HUES6 (cell line): ENCODE data around the gene ZNF620.

Experiments
- H3K27ac ChIP-seq: 2 replicates; pipeline ENCODE4 v1.7.0; 2013; ENCODE audit warnings: low read depth, mild to moderate bottlenecking, low read length, inconsistent platforms
- H3K27me3 ChIP-seq: 2 replicates; pipeline ENCODE4 v1.6.1; 2013; ENCODE audit warnings: low read length; ENCODE audit not compliant: control insufficient read depth, insufficient read depth
- H3K36me3 ChIP-seq: 2 replicates; pipeline ENCODE4 v1.6.1; 2013; ENCODE audit warnings: low read length; ENCODE audit not compliant: control insufficient read depth, insufficient read depth
- H3K4me1 ChIP-seq: 2 replicates; pipeline ENCODE4 v1.6.1; 2013; ENCODE audit warnings: low read length; ENCODE audit not compliant: control insufficient read depth, insufficient read depth
- H3K4me3 ChIP-seq: 2 replicates; pipeline ENCODE4 v1.5.1; 2013; ENCODE audit warnings: low read depth, low read length
- H3K9ac ChIP-seq: one replicate; pipeline ENCODE4 v1.6.1; 2013; ENCODE audit warnings: mild to moderate bottlenecking, low read length
- H3K9me3 ChIP-seq: 2 replicates; pipeline ENCODE4 v1.6.1; 2013; ENCODE audit warnings: low read depth, low read length; ENCODE audit not compliant: control insufficient read depth, insufficient read depth

Gene ZNF620

GRCh38 chr3:40465456-40465855, 40.4 kb upstream of the ZNF620 start:
- no peaks in the 10 kb centered on the region for H3K27me3 ChIP-seq
- H3K4me3 ChIP-seq = no peak overlapping the region
- no peak overlapping the region for H3K27ac ChIP-seq
- H3K36me3 ChIP-seq = peaks cover 55% of the 10 kb centered on the region
- no peaks in the 10 kb centered on the region for H3K4me1 ChIP-seq
- H3K9ac ChIP-seq = no peak overlapping the region
- H3K9me3 ChIP-seq = no peaks in the 10 kb centered on the region

- no peak overlapping the region for H3K4me3 ChIP-seq
- H3K9me3 ChIP-seq = no peaks in the 10 kb centered on the region
- H3K27me3 ChIP-seq = no peaks in the 10 kb centered on the region
- peaks cover 30% of the 10 kb centered on the region for H3K36me3 ChIP-seq
- H3K27ac ChIP-seq = no peak overlapping the region
- H3K4me1 ChIP-seq = no peaks in the 10 kb centered on the region
- no peak overlapping the region for H3K9ac ChIP-seq
These were observed 37.8 kb upstream of the ZNF620 start for GRCh38 chr3:40468018-40468417.

DNA sequence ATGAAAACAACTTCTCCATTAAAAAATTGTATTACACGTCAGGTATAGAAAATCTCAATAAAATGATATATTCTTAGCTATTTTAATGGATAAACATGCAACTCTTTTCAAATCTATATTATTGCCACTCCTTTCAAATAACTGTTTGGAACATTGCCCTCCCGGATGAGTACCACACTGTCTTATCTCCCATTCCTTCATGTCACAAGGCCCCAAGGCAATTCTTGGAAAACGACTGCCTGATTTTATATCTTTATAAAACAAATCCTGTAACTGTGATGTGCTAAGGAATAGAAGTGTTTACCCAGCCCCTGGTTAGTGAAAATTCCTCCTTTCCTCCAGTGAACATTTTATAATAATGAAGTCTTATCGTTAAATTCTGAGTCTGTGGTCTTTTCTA, 35.1 kb upstream of the ZNF620 start:
- no peaks in the 10 kb centered on the region for H3K27me3 ChIP-seq
- no peaks in the 10 kb centered on the region for H3K9me3 ChIP-seq
- H3K36me3 ChIP-seq = peaks cover 8% of the 10 kb centered on the region; the same call in 1 of the 2 replicates
- no peak overlapping the region for H3K9ac ChIP-seq
- H3K4me3 ChIP-seq = no peak overlapping the region
- no peaks in the 10 kb centered on the region for H3K4me1 ChIP-seq
- H3K27ac ChIP-seq = no peak overlapping the region

DNA sequence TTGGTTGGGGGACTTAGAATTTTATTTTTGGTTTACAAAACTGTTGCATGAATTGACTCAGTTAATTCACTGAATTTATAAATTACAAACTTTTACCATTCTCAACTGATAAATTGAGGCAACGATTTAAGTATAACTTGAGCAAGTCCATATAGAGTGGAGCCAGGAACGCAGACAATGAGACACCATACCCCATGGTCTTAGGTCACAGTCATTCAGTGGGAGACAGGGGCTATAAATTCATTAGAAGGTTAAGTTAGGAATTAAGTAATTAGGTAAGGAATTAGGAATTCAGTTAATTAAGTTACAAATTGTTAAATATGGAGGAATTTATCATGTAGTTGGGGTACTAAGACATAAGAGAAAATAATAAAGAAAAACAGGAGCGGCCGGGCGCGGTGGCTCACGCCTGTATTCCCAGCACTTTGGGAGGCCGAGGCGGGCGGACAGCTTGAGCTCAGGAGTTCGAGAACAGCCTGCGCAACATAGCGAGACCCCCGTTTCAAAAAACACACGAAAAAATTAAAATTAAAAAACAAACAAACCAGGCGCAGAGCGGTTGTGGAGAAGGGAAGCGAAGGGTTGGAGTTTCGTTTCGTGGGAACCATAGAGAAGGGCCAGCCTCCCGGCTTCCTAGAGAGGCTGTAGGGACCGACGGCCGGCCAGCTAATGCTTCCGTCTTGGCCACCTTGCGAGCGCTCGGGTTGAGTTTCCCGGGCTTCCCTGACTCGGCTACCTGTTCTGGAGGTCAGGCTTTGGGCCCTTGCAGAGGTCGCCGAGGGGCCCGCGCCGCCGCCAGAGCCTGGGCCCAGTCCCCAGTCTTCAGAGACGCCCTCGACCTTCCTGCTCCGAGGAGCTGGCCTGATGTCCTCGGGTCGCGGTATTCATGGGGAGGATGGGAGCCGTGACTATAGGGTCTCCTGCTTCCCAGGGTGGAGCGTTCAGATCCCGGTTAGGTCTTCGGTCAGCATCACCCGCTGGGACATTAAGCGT, 29.1 kb upstream of the ZNF620 start, which contains the start of gene ZNF619:
ZNF619 (plus strand) TSS at position 645 of the 993 bp plus-strand sequence. CDS start 858 bp downstream, outside the sequence.
- peak within 1 kb of the TSS; percentile 78 for H3K4me3 ChIP-seq
- H3K27ac ChIP-seq = no peak within 1 kb of the TSS; the same call in 1 of the 2 replicates
- H3K9ac ChIP-seq = peak within 1 kb of the TSS; percentile 69
- peaks cover 6% of the 10 kb centered on the region for H3K4me1 ChIP-seq
- H3K36me3 ChIP-seq = peaks cover 3% of the 10 kb centered on the region; the same call in 1 of the 2 replicates
- no peaks in the 10 kb centered on the region for H3K27me3 ChIP-seq
- H3K9me3 ChIP-seq = no peaks in the 10 kb centered on the region

DNA sequence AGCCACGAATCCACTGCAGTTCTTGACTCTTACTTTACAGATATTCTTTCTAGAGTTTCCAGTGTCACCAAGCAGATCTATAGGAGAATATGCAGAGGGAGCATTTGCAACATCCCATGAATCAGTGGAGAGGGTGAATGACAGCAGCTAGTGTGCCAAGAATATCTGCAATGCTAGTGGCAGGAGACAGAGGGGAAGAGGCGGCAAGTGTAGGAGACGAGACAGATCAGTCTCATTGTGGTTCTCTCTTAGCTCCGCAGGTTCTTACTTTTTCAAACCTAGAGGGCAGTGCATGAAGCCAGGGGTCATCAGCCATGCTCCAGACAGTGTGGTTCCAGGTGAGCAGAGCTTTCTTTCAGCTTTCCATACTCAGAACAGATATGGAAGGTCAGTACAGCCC, 28.2 kb upstream of the ZNF620 start:
- Histone ChIP-seq H3K9ac (no peak overlapping the region), H3K27ac (no peak overlapping the region), H3K36me3 (peaks cover 3% of the 10 kb centered on the region; the same call in 1 of the 2 replicates), H3K9me3 (no peaks in the 10 kb centered on the region), H3K27me3 (no peaks in the 10 kb centered on the region), H3K4me3 (peak overlapping the region; percentile 78), H3K4me1 (peaks cover 6% of the 10 kb centered on the region)

GRCh38 chr3:40487172-40487571, 18.7 kb upstream of the ZNF620 start:
- H3K27ac ChIP-seq = no peak overlapping the region
- H3K9ac ChIP-seq = no peak overlapping the region
- H3K36me3 ChIP-seq = peaks cover 15% of the 10 kb centered on the region
- peaks cover 20% of the 10 kb centered on the region for H3K9me3 ChIP-seq
- no peak overlapping the region for H3K4me3 ChIP-seq
- no peaks in the 10 kb centered on the region for H3K27me3 ChIP-seq
- no peaks in the 10 kb centered on the region for H3K4me1 ChIP-seq

DNA sequence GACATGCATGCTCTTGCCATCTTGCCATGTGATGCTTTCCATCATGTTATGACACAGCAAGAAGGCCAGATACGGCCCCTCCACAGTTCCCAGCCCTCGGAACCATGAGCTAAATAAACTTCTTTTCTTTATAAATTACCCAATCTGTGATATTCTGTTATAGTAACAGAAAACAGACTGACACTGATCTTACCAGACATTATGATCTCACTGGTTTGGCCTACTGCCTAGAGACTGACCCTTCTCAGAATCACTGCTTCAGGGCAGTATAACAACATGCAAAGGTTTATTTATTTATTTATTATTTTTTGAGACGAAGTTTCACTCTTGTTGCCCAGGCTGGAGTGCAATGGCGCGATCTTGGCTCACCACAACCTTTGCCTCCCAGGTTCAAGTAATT, 14.9 kb upstream of the ZNF620 start:
- Histone ChIP-seq H3K4me1 (no peaks in the 10 kb centered on the region), H3K27me3 (no peaks in the 10 kb centered on the region), H3K27ac (no peak overlapping the region), H3K36me3 (peaks cover 13% of the 10 kb centered on the region), H3K9ac (no peak overlapping the region), H3K4me3 (no peak overlapping the region), H3K9me3 (peaks cover 19% of the 10 kb centered on the region)

DNA sequence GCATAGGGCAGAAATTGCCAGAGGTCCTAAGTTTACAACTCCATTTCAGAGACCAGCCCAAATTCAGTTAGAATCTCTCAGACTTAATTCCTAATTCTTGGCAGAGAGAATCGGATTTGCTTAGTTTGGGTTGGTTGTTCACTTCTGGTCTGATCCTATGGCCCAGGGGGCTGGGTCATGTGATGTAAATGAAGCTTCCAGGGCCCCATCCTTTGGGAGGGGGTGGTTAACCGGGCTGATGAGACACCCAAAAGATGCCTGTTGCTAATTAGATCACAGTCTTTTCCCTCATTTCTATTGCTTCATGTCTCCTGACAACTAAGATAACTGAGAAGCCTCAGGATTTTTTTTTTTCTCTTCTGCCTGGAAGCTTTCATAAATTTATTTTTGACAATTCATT, 11.1 kb upstream of the ZNF620 start:
- Histone ChIP-seq H3K9ac (no peak overlapping the region), H3K27ac (no peak overlapping the region), H3K27me3 (no peaks in the 10 kb centered on the region), H3K4me3 (no peak overlapping the region), H3K36me3 (no peaks in the 10 kb centered on the region), H3K4me1 (no peaks in the 10 kb centered on the region), H3K9me3 (no peaks in the 10 kb centered on the region)

- Histone ChIP-seq H3K4me3 (no peak overlapping the region), H3K27me3 (no peaks in the 10 kb centered on the region), H3K4me1 (no peaks in the 10 kb centered on the region), H3K36me3 (no peaks in the 10 kb centered on the region), H3K9ac (no peak overlapping the region), H3K27ac (no peak overlapping the region), H3K9me3 (no peaks in the 10 kb centered on the region)
These were observed 8.6 kb upstream of the ZNF620 start for GRCh38 chr3:40497288-40497687.

GRCh38 chr3:40499952-40500351, 5.9 kb upstream of the ZNF620 start:
- no peaks in the 10 kb centered on the region for H3K4me1 ChIP-seq
- H3K4me3 ChIP-seq = no peak overlapping the region
- H3K36me3 ChIP-seq = no peaks in the 10 kb centered on the region
- H3K27me3 ChIP-seq = no peaks in the 10 kb centered on the region
- H3K9ac ChIP-seq = no peak overlapping the region
- no peaks in the 10 kb centered on the region for H3K9me3 ChIP-seq
- no peak overlapping the region for H3K27ac ChIP-seq

- Histone ChIP-seq H3K27me3 (no peaks in the 10 kb centered on the region), H3K9me3 (no peaks in the 10 kb centered on the region), H3K36me3 (no peaks in the 10 kb centered on the region), H3K9ac (no peak overlapping the region), H3K27ac (no peak overlapping the region), H3K4me3 (no peak overlapping the region), H3K4me1 (0 out of 2 replicates have a peak, but pooled peaks cover 4% of the 10 kb centered on the region)
These were observed 3.8 kb upstream of the ZNF620 start for GRCh38 chr3:40502034-40502433.
